GM19025 (cell line): Measurements from ENCODE around the gene POF1B.
"Not testable (repeated sequence)": the region's sequence is repeated elsewhere in the genome, so short reads cannot be mapped to it uniquely, and the experiment has no call there.

ENCODE experiments used
- ATAC-seq: cut with Tn5 transposase; IDR thresholded peaks from one replicate; pipeline ENCODE4 v1.9.1; 2021; ENCODE audit warnings: mild to moderate bottlenecking, low read depth, moderate library complexity; ENCODE audit not compliant: unreplicated experiment

The POF1B gene

GRCh38 chrX:85379174-85379907 lies at the start of gene POF1B:
POF1B (minus strand) TSS chrX:85379665; CDS start chrX:85379454, 211 bp downstream.
- no peak for ATAC-seq

GRCh38 chrX:85429066-85429465 lies 49.6 kb upstream of the POF1B start:
- no peak for ATAC-seq

- ATAC-seq: no peak
Measured at GRCh38 chrX:85419293-85419692, 39.8 kb upstream of the POF1B start.

- ATAC-seq: no peak
Measured at GRCh38 chrX:85391878-85392238, 12.4 kb upstream of the POF1B start.

- ATAC-seq: no peak
Measured at GRCh38 chrX:85391185-85391877, 11.9 kb upstream of the POF1B start.

- no peak for ATAC-seq
Measured at GRCh38 chrX:85381602-85382001, 2.1 kb upstream of the POF1B start.

GRCh38 chrX:85378461-85378860 lies 1.0 kb downstream of the POF1B start:
- no peak for ATAC-seq

- no peak for ATAC-seq
Measured at GRCh38 chrX:85375333-85375738, 4.1 kb downstream of the POF1B start.

- ATAC-seq: no peak
Measured at GRCh38 chrX:85365370-85365995, 14.0 kb downstream of the POF1B start.

- ATAC-seq: no peak
Measured at GRCh38 chrX:85359051-85359450, 20.4 kb downstream of the POF1B start.

GRCh38 chrX:85345523-85345922 lies 33.9 kb downstream of the POF1B start:
- no peak for ATAC-seq

GRCh38 chrX:85327060-85327333 lies 52.5 kb downstream of the POF1B start:
- ATAC-seq: no peak

GRCh38 chrX:85326234-85327059 lies 53.0 kb downstream of the POF1B start:
- ATAC-seq: no peak

GRCh38 chrX:85311348-85311747 lies 68.1 kb downstream of the POF1B start:
- not testable (repeated sequence) for ATAC-seq

- ATAC-seq: no peak
Measured at GRCh38 chrX:85309717-85310116, 69.7 kb downstream of the POF1B start.

GRCh38 chrX:85303544-85303943 lies 75.9 kb downstream of the POF1B start:
- ATAC-seq: no peak

GRCh38 chrX:85288992-85289723 lies 90.3 kb downstream of the POF1B start:
- ATAC-seq: no peak

- ATAC-seq: not testable (repeated sequence)
Measured at GRCh38 chrX:85285286-85285685, 94.2 kb downstream of the POF1B start.

GRCh38 chrX:85244450-85245211 lies 134.8 kb downstream of the POF1B start:
- peak; percentile 40 for ATAC-seq
